ENCODE results near the gene ZNF416.

The ZNF416 gene

GRCh38 chr19:57578487-57579205, at the start of gene ZNF416:
Gene ZNF416 (minus strand): TSS chr19:57578911. CDS start chr19:57578704, 207 bp downstream.
- peak within 1 kb of the TSS; percentile 93 for H3K4me3 ChIP-seq (ENCODE audit: low read depth, low read length)
- peak; percentile 16; the same call in 1 of the 2 replicates for TF ChIP-seq CTCF (IDR thresholded peaks at IDR 0.05; ENCODE audit: borderline replicate concordance, insufficient read depth, low read depth, low read length)

GRCh38 chr19:57623091-57623490, 44.4 kb upstream of the ZNF416 start:
- no peak overlapping the region for H3K4me3 ChIP-seq (ENCODE audit: low read depth, low read length)
- TF ChIP-seq CTCF (IDR thresholded peaks at IDR 0.05; ENCODE audit: borderline replicate concordance, insufficient read depth, low read depth, low read length), result no peak

GRCh38 chr19:57620673-57621348, 42.1 kb upstream of the ZNF416 start:
- no peak overlapping the region for H3K4me3 ChIP-seq (ENCODE audit: low read depth, low read length)
- TF ChIP-seq CTCF (IDR thresholded peaks at IDR 0.05; ENCODE audit: borderline replicate concordance, insufficient read depth, low read depth, low read length), result no peak

GRCh38 chr19:57615346-57615745, 36.6 kb upstream of the ZNF416 start:
- H3K4me3 ChIP-seq (ENCODE audit: low read depth, low read length), result no peak overlapping the region

DNA sequence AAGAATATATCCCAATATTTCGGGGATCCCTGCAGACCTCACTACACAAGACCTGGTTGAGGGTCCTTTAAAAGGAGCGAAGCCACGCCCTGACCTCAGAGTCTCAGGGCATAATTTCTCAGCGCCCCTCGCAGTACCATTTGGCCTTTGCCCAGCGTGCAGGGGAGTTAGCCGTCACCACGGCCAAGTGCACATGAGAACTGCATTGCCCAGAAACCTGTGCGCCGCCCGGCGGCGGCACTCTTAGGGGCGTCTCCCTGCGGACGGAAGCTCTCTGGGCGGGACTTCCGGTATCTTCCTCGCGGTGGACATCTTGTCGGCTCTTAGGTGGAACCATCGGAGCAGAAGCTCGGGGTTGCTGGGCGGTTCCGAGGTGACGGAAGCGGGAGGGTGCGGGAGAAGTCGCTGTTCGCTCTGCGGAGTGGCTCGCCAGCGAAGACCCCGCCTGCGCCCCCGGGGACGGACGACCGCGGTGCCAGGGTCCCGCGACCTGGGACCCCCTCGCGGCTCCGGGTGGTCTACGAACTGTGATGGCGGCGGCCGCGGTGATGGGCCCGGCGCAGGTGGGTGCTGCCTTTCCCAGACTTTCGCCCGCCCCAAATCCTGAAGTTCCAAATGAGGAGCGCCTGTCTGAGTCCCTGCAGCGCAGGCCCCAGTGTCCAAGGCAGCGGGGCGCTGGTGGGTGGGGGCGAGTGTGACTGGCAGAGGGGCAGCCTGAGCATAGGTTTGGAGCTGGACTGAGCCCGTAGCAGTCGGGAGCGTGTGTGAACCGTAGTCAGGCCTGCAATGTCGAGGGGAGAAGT, 35.4 kb upstream of the ZNF416 start, which contains the start of gene ZNF134:
ZNF134 (plus strand) TSS at position 302 of the 803 bp plus-strand sequence. CDS start 5,227 bp downstream, outside the sequence.
- H3K4me3 ChIP-seq (ENCODE audit: low read depth, low read length), result peak within 1 kb of the TSS; percentile 88
- TF ChIP-seq CTCF (IDR thresholded peaks at IDR 0.05; ENCODE audit: borderline replicate concordance, insufficient read depth, low read depth, low read length), result no peak

More at GRCh38 chr19:57615346-57615745, 36.6 kb upstream of the ZNF416 start:
- TF ChIP-seq CTCF (IDR thresholded peaks at IDR 0.05; ENCODE audit: borderline replicate concordance, insufficient read depth, low read depth, low read length), result no peak

DNA sequence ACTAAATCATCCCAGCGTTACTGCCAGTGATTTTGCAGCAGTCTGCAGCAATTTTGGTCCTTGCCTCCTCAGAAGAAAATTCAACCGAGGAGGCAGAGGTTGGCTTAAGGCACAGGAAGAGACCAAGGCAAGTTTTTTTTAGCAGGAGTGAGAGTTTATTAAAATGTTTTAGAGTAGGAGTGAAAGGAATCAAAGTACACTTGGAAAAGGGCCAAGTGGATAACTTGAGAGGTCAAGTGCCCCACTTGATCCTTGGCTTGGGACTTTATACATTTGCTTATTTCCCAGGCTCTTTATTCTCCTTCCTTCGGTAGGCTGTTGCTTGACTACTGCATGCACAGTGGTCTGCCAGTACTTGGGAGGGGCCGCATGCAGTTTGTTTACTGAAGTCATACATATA, 32.4 kb upstream of the ZNF416 start:
- TF ChIP-seq CTCF (IDR thresholded peaks at IDR 0.05; ENCODE audit: borderline replicate concordance, insufficient read depth, low read depth, low read length), result no peak
- H3K4me3 ChIP-seq (ENCODE audit: low read depth, low read length), result no peak overlapping the region

Measured in GM12875 (cell line).